GM18870 (cell line): Measurements from ENCODE around the gene GADL1.
A peak's percentile ranks its signal among the peaks of the same experiment; 100 is the strongest.

ENCODE experiments used
- ATAC-seq: cut with Tn5 transposase; IDR thresholded peaks from one replicate; pipeline ENCODE4 v1.9.1; 2021; ENCODE audit warnings: moderate library complexity; ENCODE audit not compliant: unreplicated experiment

Gene GADL1

DNA sequence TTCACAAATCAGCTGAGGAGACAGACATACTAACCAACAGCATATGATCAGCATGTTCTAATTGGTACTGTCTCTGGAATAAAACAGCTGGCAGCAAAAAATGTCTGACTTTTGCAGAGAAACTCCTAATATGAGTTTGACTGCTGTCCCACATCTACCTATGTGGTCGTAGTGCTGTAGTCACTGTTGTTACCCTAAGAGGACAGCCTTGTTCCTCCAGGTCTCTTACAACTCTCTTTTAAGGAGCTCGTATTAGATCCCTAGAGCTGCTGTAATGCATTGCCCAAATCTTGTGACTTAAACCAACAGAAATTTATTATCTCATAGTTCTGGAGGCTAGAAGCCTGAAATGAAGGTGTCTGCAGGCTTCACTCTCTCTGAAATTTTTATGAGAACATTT, 195.9 kb downstream of the GADL1 start:
- no peak for ATAC-seq

GRCh38 chr3:30696896-30697295, 197.6 kb downstream of the GADL1 start:
- no peak for ATAC-seq

GRCh38 chr3:30696403-30696819, 198.1 kb downstream of the GADL1 start:
- ATAC-seq = no peak

- no peak for ATAC-seq
These were observed 199.0 kb downstream of the GADL1 start for GRCh38 chr3:30695302-30696061.

- ATAC-seq = no peak
These were observed 199.8 kb downstream of the GADL1 start for GRCh38 chr3:30694668-30695067.

DNA sequence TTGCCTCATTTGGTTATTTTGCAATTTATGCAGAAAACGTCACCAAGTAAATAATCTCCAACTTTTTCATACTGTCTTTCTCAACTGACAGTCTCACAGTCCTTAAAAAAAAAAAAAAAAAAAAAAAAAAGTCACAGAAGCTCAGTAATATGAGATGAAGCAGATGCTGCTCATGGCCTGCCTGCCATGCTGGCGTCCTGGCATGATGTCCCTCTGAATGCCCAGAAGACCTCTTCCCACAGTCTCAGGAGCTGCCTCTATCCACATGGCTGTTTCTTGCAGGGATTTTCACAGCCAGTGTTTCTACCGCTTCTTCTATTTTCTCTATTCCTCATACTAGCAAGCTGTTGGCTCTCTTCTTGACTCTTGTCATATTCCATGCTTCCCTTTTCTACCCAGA, 200.3 kb downstream of the GADL1 start:
- ATAC-seq = no peak

GRCh38 chr3:30693470-30694120, 200.9 kb downstream of the GADL1 start:
- ATAC-seq = peak; percentile 90

DNA sequence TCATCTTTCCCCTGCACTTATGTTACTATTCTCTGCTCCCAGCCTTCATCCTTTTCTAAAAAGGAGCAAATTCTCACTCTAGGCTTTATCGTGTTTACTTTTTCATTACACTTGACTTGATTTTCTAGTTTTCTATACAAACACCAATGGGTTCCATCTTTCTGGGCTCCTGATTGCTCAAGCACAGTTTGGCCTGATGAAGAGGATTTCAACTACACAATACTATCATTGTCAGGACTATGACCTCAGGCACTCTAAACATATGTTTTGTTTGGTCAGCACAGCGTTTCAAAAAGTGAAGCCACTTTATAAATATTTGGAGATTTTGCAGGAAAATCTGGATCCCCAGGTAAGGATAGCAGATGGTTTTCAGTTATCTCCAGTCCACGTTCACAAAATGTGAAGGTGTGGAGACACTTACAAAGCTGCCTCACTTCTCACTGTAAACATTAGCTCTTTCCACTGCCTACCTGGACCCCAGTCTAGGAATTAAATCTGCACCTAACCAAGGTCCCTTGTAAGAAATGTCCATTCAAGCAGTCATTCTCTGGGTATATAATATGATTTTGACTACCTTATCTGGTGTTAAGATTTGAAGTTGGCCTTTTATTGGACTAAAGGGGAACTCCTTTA, 201.8 kb downstream of the GADL1 start:
- ATAC-seq = no peak

DNA sequence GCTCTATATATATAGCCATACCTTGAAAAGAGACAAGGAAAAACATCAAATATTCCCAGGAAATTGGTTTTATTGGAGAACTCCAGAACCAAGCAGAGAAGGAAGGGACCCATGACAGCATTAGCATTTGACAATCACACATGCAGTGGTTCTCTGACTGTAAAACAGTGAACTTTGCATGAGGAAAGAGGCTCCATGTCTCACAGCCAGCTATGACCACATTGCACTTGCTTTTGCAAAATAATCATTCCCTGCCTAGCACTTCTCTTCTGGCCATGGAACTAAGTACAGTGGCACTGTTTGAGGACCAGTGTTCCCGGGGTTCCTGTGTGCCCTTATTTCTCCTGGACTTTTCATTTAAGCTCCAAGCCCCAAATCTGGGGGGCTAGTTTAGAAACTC, 202.5 kb downstream of the GADL1 start:
- no peak for ATAC-seq

- no peak for ATAC-seq
These were observed 203.1 kb downstream of the GADL1 start for GRCh38 chr3:30691249-30691880.

DNA sequence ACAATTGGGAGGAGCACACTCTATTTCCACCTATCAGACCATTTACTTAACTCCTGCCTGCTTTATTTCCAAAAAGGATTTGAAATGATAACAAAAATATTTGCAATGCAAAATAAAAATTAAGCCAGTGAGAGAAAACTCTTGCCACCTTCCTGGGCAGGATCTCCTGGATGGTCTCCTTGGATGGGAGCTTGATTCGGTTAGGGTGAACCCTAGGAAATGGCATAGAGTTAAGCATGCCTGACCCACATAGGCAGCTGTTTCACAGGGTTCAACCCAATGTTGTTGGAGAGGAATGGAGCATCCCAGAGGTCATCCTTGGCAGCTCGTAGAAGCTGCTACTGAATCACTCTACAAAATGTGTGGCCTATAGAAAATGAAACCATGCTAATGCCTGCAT, 204.3 kb downstream of the GADL1 start:
- no peak for ATAC-seq

DNA sequence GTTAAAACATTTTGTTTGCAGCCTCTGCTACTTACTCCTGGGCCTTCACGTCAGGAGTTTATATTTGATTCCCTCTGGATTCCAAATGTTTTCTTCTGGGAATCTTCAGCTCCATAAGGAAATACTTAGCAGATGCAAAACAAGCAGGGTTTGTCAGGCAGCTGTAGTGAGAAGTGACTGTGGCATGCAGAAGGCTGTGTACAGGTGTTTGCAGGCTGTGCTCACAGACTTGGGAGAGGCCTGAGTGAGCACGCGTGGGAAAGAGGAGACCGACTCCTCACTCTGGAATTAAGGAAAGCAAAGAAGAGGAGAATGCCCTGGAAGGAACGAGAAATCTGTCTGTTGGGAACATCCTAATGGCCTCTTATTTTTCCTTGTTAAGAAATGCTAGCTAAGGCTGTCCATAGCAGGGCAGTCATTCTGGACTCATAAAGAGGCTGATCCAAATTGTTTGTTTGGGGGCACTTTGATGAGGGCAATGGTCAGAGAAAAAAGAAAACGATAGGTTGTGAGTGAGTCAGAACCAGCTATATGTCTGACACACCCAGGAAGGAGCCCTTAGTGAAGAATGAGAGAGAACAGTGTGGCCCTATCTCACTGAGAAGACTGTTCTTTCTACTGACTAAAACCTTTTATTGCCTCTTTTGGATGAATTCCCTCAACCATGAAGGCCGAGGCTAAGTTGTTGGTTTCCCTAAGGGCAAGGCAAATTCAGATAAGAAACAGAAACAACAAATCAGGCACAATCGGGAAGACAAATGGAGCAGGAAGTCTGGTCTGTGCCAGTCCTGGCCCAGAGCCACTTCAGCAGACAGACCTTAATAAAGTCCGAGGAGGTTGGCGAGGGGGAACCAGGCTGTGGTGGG, 205.5 kb downstream of the GADL1 start:
- ATAC-seq = no peak

DNA sequence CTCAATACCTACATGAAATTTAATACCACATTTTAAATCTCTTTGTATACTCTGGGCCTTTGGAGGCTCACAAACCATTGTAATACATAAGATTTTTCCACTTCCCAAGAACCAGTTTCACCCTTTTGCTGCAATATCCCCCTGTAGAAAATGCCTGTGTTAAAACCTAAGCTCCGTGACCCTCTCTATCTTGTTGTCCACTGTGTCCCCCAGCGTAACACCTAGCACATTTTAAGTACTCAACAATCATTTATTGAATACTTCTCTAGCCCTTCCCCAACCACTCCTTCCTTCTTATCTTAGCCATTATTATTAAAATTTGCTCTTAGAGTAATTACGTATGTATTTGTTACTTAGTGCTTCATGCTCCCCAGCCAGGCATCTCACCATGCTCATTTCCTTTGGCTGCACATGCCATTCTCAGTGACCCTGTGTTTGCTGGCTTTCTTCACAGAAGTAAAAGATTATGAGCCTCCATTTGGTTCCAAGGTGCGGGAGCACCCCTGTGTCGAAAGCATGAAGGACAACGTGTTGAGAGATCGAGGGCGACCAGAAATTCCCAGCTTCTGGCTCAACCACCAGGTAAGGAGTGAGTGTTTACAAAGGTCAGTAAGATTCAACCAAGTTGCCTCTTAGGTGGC, 206.4 kb downstream of the GADL1 start:
- no peak for ATAC-seq

DNA sequence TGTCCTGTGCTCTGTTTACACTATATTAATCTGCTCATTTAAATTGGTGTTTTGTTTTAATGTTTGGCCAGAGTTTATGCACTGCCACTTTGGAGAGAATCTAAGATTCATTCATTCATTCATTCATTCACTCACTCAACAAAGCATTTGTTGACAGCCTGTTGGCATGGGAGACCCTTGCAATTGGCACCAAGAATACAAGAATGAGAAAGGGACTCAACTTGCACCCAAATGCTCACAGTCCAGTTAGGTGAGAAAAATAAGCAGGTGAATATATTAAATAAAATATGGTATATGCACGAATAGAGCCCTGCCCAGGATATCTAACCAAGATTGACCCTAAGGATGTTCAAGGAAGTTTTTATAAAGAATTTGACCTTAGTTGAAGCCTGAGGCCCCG, 207.7 kb downstream of the GADL1 start:
- ATAC-seq = no peak

DNA sequence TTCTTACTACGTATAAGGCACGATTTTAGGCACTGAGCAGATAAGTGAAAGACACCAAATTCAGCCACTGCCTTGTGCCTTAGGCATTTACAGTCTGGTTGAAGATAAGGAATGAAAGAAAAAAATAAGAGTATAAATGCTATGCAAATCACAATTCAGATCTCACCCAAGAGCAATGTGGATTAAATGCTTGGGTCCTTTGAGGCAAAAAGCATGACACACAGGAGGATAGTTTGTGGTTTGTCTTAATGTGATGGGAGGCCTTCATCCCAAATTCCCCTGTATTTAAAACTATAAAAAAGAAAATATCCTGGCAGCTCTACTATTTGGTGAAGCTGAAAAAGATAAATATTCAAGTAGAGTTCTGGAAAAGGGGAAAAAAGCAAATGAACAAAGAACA, 208.3 kb downstream of the GADL1 start:
- ATAC-seq = no peak

DNA sequence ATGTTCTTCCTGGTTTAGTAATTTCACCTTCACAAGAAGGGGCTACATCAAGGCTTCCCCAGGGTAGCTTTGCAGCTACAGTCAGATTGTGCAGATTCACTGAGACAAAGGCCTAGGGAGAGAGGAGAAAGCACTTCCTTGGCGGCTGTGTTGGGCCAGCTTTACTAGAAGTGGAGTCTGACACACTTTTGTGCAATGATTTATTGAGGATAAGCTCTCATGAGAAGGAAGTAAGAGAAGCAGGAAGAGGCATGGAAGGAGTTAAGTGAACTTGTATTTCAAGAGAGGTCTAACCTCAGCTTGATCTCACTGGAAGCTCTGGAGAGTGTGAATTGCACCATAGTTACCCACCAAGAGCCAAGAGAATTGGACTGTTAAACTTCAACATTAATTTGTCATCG, 209.2 kb downstream of the GADL1 start:
- no peak for ATAC-seq

DNA sequence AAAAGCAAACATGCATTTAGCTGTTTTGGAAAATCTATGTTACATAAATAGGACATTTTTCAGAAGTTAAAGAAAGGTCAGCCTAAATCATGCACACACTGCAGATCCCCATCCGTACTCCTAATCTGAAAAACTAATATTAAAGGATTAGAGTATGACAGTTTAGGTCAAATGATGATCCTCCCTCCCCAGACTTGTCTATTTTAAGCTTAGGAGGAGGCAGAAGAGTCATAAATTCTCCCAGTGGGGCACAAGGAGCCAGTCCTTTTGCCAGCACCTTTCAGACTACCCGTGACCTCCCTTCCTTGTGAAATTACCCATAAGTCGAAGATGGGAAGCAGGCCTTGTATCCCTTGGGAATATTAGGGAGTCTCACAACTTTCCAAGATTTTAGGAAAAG, 210.1 kb downstream of the GADL1 start:
- no peak for ATAC-seq

- ATAC-seq = no peak
These were observed 210.7 kb downstream of the GADL1 start for GRCh38 chr3:30683769-30684168.

GRCh38 chr3:30682434-30683155, 211.9 kb downstream of the GADL1 start:
- ATAC-seq = no peak
